HS-5 (cell line): ENCODE data around the gene NEK5.
"Not testable (repeated sequence)": the region's sequence is repeated elsewhere in the genome, so short reads cannot be mapped to it uniquely, and the experiment has no call there.

Source experiments
- DNase-seq: peaks from one replicate; pipeline ENCODE4 v3.0.0-alpha.2; 2012; ENCODE audit warnings: low read depth

NEK5 gene

GRCh38 chr13:52141299-52141698 lies 12.4 kb upstream of the NEK5 start:
- DNase-seq = no peak

- no peak for DNase-seq
These were observed 8.6 kb upstream of the NEK5 start for GRCh38 chr13:52137489-52137888.

GRCh38 chr13:52136763-52137162 lies 7.9 kb upstream of the NEK5 start:
- no peak for DNase-seq

- DNase-seq = no peak
These were observed 1.8 kb upstream of the NEK5 start for GRCh38 chr13:52130641-52131040.

- no peak for DNase-seq
These were observed 830 bp downstream of the NEK5 start for GRCh38 chr13:52127783-52128702.

- no peak for DNase-seq
These were observed 1.5 kb downstream of the NEK5 start for GRCh38 chr13:52127378-52127777.

- DNase-seq = no peak
These were observed 3.3 kb downstream of the NEK5 start for GRCh38 chr13:52125547-52125946.

- DNase-seq = no peak
These were observed 10.3 kb downstream of the NEK5 start for GRCh38 chr13:52118595-52118994.

- no peak for DNase-seq
These were observed 10.8 kb downstream of the NEK5 start for GRCh38 chr13:52118095-52118494.

GRCh38 chr13:52112591-52112990 lies 16.3 kb downstream of the NEK5 start:
- DNase-seq = no peak

GRCh38 chr13:52109116-52109670 lies 19.7 kb downstream of the NEK5 start:
- DNase-seq = no peak

- no peak for DNase-seq
These were observed 23.0 kb downstream of the NEK5 start for GRCh38 chr13:52105841-52106240.

GRCh38 chr13:52104624-52105023 lies 24.2 kb downstream of the NEK5 start:
- no peak for DNase-seq

- DNase-seq = no peak
These were observed 25.5 kb downstream of the NEK5 start for GRCh38 chr13:52103386-52103785.

- DNase-seq = not testable (repeated sequence)
These were observed 26.4 kb downstream of the NEK5 start for GRCh38 chr13:52102423-52102822.

GRCh38 chr13:52097197-52097596 lies 31.7 kb downstream of the NEK5 start:
- no peak for DNase-seq

- no peak for DNase-seq
These were observed 32.1 kb downstream of the NEK5 start for GRCh38 chr13:52096748-52097147.

- no peak for DNase-seq
These were observed 32.8 kb downstream of the NEK5 start for GRCh38 chr13:52096062-52096461.

GRCh38 chr13:52092087-52092486 lies 36.8 kb downstream of the NEK5 start:
- DNase-seq = no peak

GRCh38 chr13:52091473-52091872 lies 37.4 kb downstream of the NEK5 start:
- no peak for DNase-seq

- DNase-seq = peak; percentile 43
These were observed 43.5 kb downstream of the NEK5 start for GRCh38 chr13:52085421-52085820.

- not testable (repeated sequence) for DNase-seq
These were observed 43.9 kb downstream of the NEK5 start for GRCh38 chr13:52084981-52085380.

- no peak for DNase-seq
These were observed 46.3 kb downstream of the NEK5 start for GRCh38 chr13:52082601-52083000.

- DNase-seq = not testable (repeated sequence)
These were observed 49.0 kb downstream of the NEK5 start for GRCh38 chr13:52079891-52080290.
